Hematopoietic multipotent progenitor cell treated with erythropoietin and hydrocortisone succinate and interleukin-3 and kit ligand, for 4 days (in vitro differentiated cells): ENCODE results near the gene ZC2HC1C.
"Not testable (repeated sequence)": the region's sequence is repeated elsewhere in the genome, so short reads cannot be mapped to it uniquely, and the experiment has no call there.

Source experiments
- DNase-seq: peaks from one replicate; pipeline ENCODE4 v3.0.0-alpha.2; 2015

Gene ZC2HC1C

DNA sequence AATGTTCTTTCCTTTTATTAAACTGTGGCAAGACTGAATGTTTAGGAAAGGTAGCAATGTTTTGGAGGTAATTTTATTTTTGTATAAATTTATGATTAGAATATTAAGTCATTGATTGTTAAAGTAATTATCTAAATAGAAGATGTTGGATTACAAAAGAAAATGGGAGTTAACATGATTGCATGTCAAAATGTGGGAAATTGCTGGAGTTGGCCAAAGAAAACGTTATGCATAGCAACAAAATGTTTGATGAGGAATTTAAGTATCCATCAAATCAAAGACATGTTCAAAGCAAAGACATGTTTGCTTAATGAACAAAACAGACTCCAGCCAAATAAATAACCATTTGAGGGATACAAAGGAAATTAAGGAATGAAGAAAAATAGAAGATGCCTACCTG is 15.0 kb upstream of the ZC2HC1C start:
- DNase-seq = no peak

DNA sequence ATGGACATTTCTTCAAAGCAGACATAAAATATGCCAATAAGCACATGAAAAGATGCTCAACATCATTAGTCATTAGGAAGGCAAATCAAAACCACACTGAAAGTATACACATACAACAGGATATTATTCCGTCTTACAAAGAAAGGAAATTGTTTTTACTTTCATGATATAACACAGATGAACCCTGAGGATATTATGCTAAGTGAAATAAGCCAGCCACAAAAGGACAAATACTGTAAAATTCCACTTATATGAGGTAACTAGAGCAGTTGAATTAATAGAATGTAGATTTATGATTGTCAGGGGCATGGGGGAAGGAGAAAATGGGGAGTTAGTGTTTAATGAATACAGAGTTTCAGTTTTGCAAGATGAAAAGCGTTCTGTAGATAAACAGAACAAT is 9.8 kb upstream of the ZC2HC1C start:
- DNase-seq = no peak

DNA sequence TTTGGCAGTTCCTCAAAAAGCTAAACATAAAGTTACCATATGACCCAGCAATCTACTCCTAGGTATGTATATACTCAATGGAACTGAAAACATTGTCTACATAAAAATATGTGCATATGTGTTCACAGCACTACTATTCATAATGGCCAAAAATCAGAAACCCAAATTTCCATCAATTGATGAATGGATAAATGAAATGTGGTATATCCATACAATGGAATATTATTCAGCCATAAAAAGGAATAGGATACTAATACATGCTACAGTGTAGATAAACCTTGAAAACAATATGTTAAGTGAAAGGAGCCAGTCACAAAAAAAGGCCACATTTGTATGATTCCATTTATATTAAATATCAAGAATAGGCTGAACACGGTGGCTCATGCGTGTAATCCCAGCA is 9.0 kb upstream of the ZC2HC1C start:
- DNase-seq = no peak

DNA sequence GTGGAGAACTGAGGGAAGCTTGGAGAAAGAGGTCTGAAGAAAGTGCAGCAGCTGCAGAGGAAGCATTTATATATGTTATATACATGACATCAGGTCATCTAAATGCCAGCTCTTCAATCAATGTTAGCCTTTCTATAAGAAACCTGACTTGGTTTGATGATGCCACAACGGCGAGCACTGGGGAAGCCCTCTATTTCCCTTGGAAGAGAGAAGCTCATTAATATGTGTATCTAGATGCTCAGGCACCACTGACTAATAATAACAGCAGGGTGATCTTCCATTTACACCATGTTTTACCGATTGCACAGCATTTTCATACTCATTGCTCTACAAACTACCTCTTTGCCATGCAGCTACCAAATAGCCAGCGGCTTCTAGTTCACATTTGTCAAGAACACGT is 6.4 kb upstream of the ZC2HC1C start:
- DNase-seq = no peak

DNA sequence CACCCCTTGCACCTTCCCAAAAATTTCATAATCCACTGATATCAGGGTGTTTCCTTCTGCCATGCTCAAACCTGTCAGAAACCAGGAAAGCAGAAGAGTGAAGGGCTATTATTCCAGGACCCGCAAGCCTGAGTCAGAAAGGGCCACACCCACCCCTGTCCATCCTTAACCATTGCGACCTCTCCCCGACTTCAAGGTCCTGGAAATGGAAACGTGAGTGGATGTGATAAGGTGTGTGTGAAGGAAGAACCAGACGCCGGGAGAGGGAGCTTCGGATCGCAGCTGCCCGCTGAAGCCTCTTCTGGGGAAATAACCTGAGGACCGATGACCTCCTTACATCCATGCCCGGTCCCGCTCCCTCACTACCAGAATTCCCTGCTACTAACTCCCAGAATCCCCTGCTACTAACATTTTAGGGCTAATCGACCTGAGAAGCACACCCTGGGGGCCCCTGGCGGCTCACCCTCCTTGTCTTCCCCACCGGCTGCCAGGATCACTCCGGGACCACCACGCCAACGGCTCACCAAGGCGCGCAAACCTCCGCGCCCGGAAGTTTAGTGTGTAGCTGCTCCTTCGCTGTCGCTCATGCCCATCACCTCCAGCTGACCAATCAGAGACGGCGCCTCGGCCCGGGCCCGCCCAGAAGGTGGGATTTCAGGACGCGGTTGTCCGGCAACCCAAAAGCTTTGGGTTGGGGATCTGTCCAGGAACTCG is 5.8 kb upstream of the ZC2HC1C start, which contains the start of gene ACYP1:
Gene ACYP1, minus strand, starts transcription at position 534 of the 714 bp plus-strand sequence. Its CDS starts 471 bp downstream, at position 63.
- DNase-seq = peak; percentile 96

DNA sequence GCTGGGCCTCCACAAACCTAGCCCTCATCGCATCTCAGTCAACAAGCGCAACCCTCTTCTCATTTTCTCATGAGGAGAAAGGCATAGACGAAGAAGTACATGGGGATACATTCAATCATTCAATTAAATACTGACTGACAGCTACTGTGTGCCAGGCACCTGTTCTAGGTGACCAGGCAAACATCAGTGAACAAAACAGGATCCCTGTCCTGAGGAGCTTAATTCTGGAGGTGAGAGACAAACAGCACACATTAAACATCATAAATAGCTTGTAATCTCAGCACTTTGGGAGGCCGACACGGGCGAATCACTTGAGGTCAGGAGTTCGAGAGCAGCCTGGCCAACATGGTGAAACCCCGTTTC is 5.3 kb upstream of the ZC2HC1C start:
- no peak for DNase-seq

DNA sequence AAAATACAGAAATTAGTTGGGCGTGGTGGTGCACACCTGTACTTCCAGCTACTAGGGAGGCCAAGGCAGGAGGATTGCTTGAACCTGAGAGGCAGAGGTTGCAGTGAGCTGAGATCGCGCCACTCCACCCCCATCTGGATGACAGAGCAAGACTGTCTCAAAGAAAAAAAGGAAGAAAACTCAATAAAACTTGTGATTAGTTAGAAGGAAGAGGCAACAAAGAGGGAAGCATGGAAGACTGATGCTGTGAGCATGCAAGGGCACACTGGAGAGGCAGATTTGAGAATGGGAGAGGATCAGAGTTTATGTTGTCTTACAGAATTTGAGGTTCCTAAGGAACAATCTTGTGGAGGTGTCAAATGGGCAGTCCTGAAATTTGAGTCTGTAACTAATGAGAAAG is 2.8 kb upstream of the ZC2HC1C start:
- DNase-seq = no peak

DNA sequence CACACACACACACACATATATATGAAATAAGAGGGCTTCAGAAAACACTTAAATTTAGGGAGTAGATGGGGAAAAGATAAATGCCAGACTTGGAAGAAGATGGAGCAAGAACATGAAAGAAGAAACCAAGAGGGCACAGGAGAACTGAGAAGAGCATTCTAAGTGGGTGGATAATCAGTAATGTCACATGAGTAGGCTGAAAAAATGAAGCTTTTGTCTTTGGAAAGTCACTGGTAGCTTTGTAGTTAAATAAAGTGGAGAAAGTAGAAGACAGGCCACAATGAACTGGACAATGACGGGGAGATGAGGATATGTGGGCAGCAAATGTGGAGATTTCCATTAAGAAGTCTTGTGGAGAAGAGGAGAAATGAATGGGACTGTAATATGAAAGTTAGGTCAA is 2.2 kb upstream of the ZC2HC1C start:
- DNase-seq = no peak

DNA sequence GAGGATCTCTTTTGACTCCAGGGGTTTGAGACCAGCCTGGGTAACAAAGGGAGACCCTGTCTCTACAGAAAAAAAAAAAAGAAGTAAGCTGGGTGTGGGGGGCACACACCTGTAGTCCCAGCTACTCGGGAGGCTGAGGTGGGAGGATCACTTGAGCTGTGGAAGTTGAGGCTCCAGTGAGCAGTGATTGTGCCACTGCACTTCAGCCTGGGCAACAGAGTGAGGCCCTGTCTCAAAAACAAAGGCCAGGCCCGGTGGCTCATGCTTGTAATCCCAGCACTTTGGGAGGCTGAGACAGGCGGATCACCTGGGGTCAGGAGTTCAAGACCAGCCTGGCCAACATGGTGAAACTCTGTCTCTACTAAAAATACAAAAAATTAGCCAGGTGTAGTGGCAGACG is 1.7 kb upstream of the ZC2HC1C start:
- DNase-seq = not testable (repeated sequence)

DNA sequence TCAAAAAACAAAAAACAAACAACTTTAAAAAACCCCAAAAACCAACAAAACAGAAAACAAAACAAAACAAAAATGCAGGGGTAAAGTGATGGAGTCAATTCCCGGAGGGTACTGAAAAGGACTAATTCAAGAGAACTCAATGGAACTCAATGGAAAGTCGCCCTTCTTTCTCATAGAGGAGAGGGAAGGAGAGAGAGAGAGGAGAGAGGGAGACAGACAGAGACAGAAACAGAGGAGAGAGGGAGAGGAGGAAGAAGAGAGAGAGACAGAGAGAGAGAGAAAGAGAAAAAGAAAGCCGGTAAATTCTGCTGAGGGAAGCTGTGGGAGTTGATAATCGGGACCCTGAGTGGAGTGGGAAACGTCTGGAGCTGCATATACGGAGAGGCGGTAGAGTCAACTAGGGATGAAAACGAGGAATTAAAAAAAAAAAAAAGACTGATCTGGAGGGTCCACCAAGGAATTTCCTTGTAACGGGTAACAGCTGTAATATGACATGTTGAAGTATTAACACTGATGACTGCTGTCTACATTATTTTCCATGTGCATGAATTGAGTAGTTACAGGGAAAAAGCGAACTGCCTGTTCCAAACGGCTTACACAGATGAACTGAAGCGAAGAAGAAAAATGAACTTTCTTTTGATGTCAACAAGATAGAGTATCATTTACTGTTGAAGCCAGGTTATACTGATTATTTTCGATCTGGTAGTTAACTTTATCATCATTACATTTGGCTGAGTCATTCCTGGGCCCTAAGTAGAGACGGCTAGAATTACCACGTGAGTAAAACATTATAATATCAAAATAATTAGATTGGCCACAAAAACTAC is 934 bp upstream of the ZC2HC1C start:
- peak; percentile 19 for DNase-seq

DNA sequence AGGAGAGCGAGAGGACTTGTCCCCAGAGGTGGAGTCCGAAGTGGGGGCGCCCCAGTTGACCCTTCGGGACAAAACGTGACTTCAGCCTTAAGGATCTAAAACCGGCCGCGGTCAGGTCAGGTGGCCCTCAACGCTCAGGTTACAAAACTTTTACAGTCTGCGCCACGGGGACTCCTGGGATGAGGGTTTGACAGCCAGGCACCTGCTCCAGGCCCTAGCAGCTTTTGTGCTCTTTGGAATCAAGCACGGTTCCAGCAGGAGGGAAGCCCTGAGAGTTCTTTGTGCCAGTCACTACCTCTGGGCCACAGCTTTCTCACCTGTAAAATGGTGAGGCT is 337 bp downstream of the ZC2HC1C start:
- no peak for DNase-seq

DNA sequence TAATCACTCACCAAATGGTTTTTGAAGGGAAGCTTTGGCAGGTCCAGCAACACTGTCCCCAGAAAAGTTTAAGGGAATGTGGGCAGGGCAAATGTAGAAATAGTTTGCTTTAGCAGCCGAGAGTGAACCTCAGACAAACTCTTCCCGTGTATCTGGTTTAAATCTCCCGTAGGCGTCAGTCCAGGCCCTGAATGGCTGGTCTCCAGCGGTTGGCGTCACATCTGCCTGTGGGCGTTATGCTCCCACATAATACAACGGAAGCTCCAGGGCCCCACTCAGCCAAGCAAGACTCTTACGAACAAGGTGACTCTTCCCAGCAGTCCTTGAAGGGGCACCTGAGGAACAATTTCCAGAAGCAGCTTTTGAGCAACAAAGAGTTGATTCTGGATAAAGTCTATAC is 942 bp downstream of the ZC2HC1C start:
- DNase-seq = no peak

DNA sequence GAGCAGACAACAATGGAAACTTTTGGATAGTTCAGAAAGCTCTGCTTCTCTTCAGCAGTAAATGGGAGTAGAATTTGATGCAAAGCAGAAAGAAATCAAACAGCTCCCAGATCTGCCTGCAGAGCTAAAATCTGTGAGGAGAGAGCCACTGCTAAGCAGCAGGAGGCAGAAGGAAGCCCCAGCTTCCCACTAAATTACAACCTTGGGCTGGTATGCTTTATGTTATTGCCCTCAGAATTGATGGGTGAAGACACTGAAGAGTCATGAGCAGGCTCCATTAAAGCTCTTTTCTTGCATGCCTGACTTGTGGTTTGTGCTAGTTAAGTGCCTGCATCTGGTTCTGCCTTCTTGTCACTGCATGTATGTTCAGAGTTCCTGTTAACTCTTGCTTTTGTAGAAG is 8.4 kb downstream of the ZC2HC1C start:
- DNase-seq = no peak

DNA sequence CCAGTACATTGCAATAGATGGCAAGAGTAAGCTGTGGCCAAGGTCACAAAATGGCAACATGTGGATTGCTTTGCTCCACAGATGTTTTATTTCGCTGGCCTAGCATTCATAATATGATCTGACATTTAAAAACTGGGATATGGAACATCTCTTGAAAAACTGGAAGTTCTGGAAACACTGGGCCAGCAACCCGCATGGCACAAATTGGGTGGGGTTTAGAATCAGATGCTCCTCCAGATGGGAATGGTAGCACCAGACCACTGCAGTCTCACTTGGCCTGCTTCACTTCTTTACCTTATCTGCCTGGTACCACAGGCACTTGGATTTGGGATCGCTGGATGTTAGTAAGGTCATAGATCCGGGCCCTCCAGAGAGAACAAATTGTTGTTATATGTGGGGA is 10.1 kb downstream of the ZC2HC1C start:
- no peak for DNase-seq

DNA sequence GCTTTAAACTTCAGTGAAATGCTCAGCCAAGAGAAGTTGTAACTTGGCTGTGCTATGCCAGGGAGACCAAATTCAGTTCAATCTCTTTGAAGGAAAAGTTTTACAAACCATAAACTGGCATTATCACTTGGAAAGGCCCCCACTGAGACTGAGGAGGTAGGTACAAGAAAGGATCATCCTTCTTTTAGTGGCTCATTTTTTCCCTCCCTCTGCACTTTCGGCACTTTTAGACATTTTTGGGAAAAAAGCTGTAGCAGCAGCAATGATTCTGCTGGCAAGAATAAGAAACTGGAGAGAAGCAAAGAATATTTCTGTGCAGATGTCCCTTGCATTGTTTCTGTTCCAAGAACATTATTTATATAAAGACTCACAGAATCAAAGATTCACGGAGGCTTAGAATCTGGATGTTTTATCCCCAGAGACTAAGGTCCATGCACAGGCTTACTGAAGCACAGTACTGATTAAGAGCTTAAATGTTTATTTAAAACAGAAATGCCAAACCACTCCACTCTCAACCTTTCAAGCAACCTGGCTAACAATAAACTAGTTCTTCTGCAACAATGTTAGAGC is 12.3 kb downstream of the ZC2HC1C start:
- DNase-seq = no peak

DNA sequence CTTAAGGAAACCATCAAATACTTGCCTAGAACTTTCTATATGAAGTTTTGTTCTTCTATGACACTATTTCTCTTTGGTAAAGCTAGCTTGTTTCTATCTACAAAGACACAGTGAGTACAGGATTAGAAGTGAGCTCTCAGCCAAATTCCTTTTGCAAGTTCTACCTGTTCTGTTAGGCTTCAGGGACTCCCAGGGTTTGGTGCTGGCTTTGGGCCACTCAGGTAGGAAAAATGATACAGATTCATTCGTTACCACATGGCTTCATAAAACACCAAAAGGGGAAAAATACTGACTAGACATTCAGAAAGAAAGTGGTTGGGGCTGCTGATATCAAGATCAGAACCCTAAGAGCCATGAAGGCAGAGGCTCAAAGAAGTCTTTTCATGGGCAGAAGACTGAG is 13.8 kb downstream of the ZC2HC1C start:
- no peak for DNase-seq

DNA sequence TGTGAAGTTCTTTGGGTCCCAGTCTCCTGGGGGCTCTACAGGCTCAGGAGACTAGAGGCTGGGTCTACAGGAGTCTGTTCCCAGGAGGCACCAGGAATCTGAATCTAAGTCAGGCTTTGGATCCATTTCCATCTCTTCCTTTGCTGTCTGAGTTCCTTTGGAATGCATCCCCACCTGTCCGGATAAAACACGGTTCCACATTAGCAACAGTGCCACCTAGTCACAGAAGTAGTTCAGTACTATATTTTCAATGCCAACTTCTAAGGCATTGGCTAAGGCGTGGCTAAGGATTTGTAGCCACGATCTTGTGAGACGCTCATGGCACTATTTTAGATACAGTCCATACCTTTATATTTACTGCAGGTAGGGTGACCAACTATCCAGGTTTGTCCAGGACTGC is 15.1 kb downstream of the ZC2HC1C start:
- no peak for DNase-seq

DNA sequence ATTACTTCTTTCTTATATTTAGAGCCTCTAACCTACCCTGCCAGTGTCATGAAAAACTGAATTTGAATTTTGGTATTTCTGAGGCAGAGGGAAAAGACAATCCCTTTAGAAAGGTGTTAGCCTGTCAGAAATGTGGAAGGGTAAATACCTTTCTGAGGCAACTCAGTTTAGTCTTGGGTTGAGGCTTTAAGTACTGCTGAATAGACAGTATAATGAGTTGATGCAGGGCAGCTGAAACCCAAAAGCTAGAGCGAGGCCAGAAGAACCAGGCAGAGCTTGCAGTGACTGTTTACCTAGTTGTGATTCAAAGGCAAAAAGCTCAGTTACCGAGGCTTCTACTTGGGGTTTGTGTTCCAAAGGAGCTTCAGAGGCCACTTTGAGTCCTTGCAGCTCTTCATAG is 18.7 kb downstream of the ZC2HC1C start:
- no peak for DNase-seq

DNA sequence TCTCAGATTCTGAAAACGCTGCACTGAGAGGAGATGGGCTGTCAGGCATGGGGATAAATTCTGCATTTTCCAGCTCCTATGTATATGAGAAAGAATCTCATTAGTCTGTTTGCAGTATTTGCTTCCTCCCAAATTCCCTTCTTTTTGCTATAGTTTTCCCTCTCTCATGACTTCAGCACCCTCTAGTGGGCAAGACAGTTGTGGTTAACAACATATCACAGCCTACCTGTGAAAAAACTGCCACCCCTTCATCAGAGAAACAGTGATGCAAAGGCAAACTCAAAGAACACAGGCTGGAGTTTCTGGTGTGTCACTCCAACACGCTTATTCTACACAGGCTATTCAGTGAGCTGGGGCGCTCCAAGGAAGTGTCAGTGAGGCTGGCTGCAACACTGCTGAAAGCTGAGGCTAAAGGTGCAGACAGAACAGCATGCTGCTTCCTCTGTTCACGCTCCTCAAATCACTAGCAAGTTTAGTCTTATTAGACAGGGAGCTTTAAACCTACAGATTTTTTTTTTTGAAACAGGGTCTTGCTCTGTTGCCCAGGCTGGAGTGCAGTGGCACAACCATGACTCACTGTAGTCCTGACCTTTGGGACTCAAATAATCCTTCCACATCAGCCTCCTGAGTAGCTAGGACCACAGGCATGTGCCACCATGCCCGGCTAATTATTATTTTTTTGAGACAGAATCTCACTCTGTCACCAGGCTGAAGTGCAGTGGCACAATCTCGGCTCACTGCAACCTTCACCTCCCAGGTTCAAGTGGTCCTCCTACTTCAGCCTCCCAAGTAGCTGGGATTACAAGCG is 19.3 kb downstream of the ZC2HC1C start:
- peak; percentile 78 for DNase-seq

DNA sequence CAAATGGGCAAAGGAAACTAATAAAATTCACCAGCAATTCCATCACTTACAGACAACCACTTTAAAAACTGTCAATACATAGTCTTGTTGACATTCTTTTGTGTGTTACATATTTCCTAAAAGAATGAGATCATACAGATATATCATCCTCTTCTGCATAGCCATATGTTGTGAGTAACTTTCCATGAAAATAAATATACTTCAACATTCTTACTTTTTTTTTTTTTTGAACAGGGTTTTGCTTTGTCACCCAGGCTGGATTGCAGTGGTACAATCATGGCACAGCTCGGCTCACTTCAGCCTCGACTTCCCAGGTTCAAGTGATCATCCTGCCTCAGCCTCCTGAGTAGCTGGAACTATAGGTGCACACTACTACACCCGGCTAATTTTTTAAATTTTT is 20.9 kb downstream of the ZC2HC1C start:
- no peak for DNase-seq

DNA sequence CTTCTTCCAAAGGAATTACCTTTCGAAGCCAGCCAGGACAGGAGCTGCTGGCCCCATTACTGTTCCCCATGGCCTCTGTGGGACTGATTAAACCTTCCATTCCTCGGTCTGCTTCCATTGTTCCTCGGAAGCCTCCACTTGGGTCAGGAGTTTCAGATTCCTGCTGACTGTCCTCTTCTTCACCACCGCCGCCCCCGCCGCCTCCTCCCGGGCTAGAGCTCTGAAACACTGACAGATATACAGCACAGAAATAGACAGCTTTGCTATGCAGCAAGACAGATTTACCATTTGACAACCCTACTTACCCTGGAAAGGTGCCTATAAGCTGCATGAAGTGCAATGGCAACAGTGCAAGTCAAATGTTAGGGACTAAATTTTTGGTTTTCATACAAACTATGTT is 21.8 kb downstream of the ZC2HC1C start:
- no peak for DNase-seq

DNA sequence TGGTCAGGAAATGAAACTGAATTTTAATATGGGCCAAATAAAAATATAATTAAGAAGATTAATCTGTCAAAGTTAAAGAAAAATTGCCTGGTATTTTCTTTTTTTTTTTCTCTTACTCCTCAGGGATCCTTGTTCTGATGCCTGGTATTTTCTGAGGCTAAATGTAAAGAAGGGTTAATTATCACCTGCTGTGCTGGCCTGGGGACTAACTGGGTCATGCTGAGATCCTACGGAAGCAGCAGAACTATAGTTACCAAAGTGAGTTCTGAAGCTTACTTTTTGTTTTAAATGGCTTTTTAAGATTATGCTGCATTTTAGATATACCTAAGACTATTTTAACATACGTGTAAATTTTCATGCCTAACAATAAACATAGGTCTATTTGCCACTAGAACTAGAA is 23.3 kb downstream of the ZC2HC1C start:
- DNase-seq = no peak

DNA sequence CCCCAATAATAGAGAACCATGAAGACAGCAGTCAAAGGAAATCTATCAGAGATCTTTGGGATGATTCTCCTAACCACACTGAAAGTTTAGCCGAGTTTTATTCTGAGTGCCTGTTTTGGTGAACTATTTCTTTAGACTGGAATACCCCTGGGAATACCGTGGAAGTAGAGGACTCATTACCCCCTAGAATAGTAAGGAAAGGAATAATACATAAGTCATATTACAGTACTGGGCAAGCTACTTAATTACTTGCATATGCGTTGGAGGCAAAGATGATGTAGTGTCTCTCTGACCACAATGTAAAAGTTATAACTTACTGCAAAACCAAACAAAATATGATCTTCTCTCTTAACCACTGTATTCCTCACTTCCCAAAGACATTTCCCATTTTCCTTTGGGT is 25.5 kb downstream of the ZC2HC1C start:
- DNase-seq = no peak

DNA sequence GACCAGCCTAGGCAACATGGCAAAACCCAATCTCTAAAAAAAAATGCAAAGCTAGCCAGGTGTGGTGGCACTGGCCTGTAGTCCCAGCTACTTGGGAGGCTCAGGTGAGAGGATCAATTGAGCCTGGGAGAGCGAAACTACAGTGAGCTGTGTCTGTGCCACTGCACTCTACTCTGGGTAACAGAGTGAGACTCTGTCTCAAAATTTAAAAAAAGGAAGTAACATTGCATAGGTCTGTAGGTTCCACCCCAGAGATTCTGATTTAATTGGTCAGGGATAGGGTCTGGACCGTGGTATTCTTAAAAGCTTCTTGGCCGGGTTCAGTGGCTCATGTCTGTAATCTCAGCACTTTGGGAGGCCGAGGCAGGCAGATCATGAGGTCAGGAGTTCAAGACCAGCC is 26.2 kb downstream of the ZC2HC1C start:
- no peak for DNase-seq
